Measurements from ENCODE around the gene RPS15. TPM values are rescaled to one million over a fixed set of nuclear protein-coding genes. Genes with fewer than 3 reads are reported as not detected.

RPS15 gene
- total and polyA plus RNA-seq, 2 of the 13 experiments (the other 11 are each of a cell fraction or from before 2014, with no cell fraction given): 695 to 1,411 TPM

GRCh38 chr19:1417681-1418495, 20.3 kb upstream of the RPS15 start (continued):
- TF ChIP-seq ZNF546 (CRISPR knock-in tag; conservative IDR thresholded peaks at IDR 0.05) (no peak), PITX1 (CRISPR knock-in tag; IDR thresholded peaks at IDR 0.05) (peak; percentile 84), IRF1 (CRISPR knock-in tag; IDR thresholded peaks at IDR 0.05; ENCODE audit: low read depth) (no peak), ARID4A (CRISPR knock-in tag; IDR thresholded peaks at IDR 0.05; ENCODE audit: borderline replicate concordance) (peak; percentile 8; the same call in 1 of the 2 replicates), ZSCAN12 (CRISPR knock-in tag; IDR thresholded peaks at IDR 0.05) (no peak), ZNF549 (CRISPR knock-in tag; IDR thresholded peaks at IDR 0.05) (no peak), ZNF687 (CRISPR knock-in tag; IDR thresholded peaks at IDR 0.05) (peak; percentile 54), MAZ (IDR thresholded peaks at IDR 0.05; ENCODE audit: borderline replicate concordance, low read depth, low read length) (no peak), MAZ (CRISPR knock-in tag; IDR thresholded peaks at IDR 0.05; ENCODE audit: low read depth) (0 out of 2 replicates have a peak, but pooled peaks have one; percentile 25), HDAC1 (CRISPR knock-in tag; IDR thresholded peaks at IDR 0.05) (no peak)
